Skeletal muscle satellite cell (primary cell): Measurements from ENCODE around the gene LAMA1.
A peak's percentile ranks its signal among the peaks of the same experiment; 100 is the strongest.

ENCODE experiments used
- H3K27me3 ChIP-seq: 2 replicates; pipeline ENCODE4 v1.7.0; 2013; ENCODE audit warnings: low read length; ENCODE audit not compliant: control insufficient read depth, insufficient read depth
- H3K36me3 ChIP-seq: 2 replicates; pipeline ENCODE4 v1.7.0; 2013; ENCODE audit warnings: mild to moderate bottlenecking, control low read depth, low read length; ENCODE audit not compliant: insufficient read depth
- H3K4me1 ChIP-seq: 2 replicates; pipeline ENCODE4 v1.7.0; 2013; ENCODE audit warnings: low read length; ENCODE audit not compliant: control insufficient read depth, insufficient read depth
- H3K4me2 ChIP-seq: 2 replicates; pipeline ENCODE4 v1.7.0; 2013; ENCODE audit warnings: mild to moderate bottlenecking, low read length
- H3K4me3 ChIP-seq: 2 replicates; pipeline ENCODE4 v1.7.0; 2013; ENCODE audit warnings: low read length
- H3K9ac ChIP-seq: 2 replicates; pipeline ENCODE4 v1.7.0; 2013; ENCODE audit warnings: mild to moderate bottlenecking, low read depth, low read length, moderate library complexity
- H3K9me3 ChIP-seq: replicated peaks from 2 replicates; pipeline ENCODE4 v1.7.0; 2013; ENCODE audit warnings: mild to moderate bottlenecking, control low read depth, low read length

The LAMA1 gene

GRCh38 chr18:7105268-7105667 lies 12.3 kb downstream of the LAMA1 start:
- Histone ChIP-seq H3K4me1 (peaks cover 3% of the 10 kb centered on the region), H3K9me3 (no peaks in the 10 kb centered on the region), H3K4me2 (no peak overlapping the region), H3K9ac (no peak overlapping the region), H3K4me3 (no peak overlapping the region), H3K36me3 (no peaks in the 10 kb centered on the region), H3K27me3 (no peaks in the 10 kb centered on the region)

- no peaks in the 10 kb centered on the region for H3K9me3 ChIP-seq
- H3K27me3 ChIP-seq, result no peaks in the 10 kb centered on the region
- H3K9ac ChIP-seq, result no peak overlapping the region
- no peak overlapping the region for H3K4me2 ChIP-seq
- H3K4me3 ChIP-seq, result no peak overlapping the region
- H3K4me1 ChIP-seq, result peaks cover 3% of the 10 kb centered on the region
- H3K36me3 ChIP-seq, result no peaks in the 10 kb centered on the region
Measured at GRCh38 chr18:7104649-7105048, 12.9 kb downstream of the LAMA1 start.

GRCh38 chr18:7102131-7102530 lies 15.5 kb downstream of the LAMA1 start:
- no peak overlapping the region for H3K4me3 ChIP-seq
- no peaks in the 10 kb centered on the region for H3K27me3 ChIP-seq
- H3K4me1 ChIP-seq, result peaks cover 3% of the 10 kb centered on the region
- no peak overlapping the region for H3K4me2 ChIP-seq
- no peak overlapping the region for H3K9ac ChIP-seq
- H3K9me3 ChIP-seq, result no peaks in the 10 kb centered on the region
- no peaks in the 10 kb centered on the region for H3K36me3 ChIP-seq

- Histone ChIP-seq H3K4me2 (no peak overlapping the region), H3K9ac (no peak overlapping the region), H3K9me3 (no peaks in the 10 kb centered on the region), H3K4me3 (no peak overlapping the region), H3K4me1 (no peaks in the 10 kb centered on the region), H3K27me3 (no peaks in the 10 kb centered on the region), H3K36me3 (no peaks in the 10 kb centered on the region)
Measured at GRCh38 chr18:7096838-7097237, 20.8 kb downstream of the LAMA1 start.

GRCh38 chr18:7094427-7094826 lies 23.2 kb downstream of the LAMA1 start:
- Histone ChIP-seq H3K4me1 (no peaks in the 10 kb centered on the region), H3K9ac (no peak overlapping the region), H3K36me3 (no peaks in the 10 kb centered on the region), H3K9me3 (no peaks in the 10 kb centered on the region), H3K27me3 (no peaks in the 10 kb centered on the region), H3K4me3 (no peak overlapping the region), H3K4me2 (no peak overlapping the region)

GRCh38 chr18:7090771-7091170 lies 26.8 kb downstream of the LAMA1 start:
- Histone ChIP-seq H3K27me3 (no peaks in the 10 kb centered on the region), H3K4me2 (no peak overlapping the region), H3K4me3 (no peak overlapping the region), H3K9ac (no peak overlapping the region), H3K4me1 (no peaks in the 10 kb centered on the region), H3K36me3 (no peaks in the 10 kb centered on the region), H3K9me3 (no peaks in the 10 kb centered on the region)

GRCh38 chr18:7089369-7089768 lies 28.2 kb downstream of the LAMA1 start:
- Histone ChIP-seq H3K4me1 (peaks cover 11% of the 10 kb centered on the region), H3K27me3 (no peaks in the 10 kb centered on the region), H3K36me3 (no peaks in the 10 kb centered on the region), H3K9me3 (no peaks in the 10 kb centered on the region), H3K9ac (no peak overlapping the region), H3K4me2 (no peak overlapping the region), H3K4me3 (no peak overlapping the region)

GRCh38 chr18:7084080-7085065 lies 33.2 kb downstream of the LAMA1 start:
- H3K9ac ChIP-seq, result peak overlapping the region; percentile 54
- no peak overlapping the region for H3K4me3 ChIP-seq
- peak overlapping the region; percentile 62 for H3K4me2 ChIP-seq
- H3K36me3 ChIP-seq, result no peaks in the 10 kb centered on the region
- H3K27me3 ChIP-seq, result no peaks in the 10 kb centered on the region
- no peaks in the 10 kb centered on the region for H3K9me3 ChIP-seq
- H3K4me1 ChIP-seq, result peaks cover 20% of the 10 kb centered on the region

GRCh38 chr18:7082671-7083070 lies 34.9 kb downstream of the LAMA1 start:
- Histone ChIP-seq H3K27me3 (no peaks in the 10 kb centered on the region), H3K4me3 (no peak overlapping the region), H3K4me2 (no peak overlapping the region), H3K4me1 (peaks cover 20% of the 10 kb centered on the region), H3K9ac (no peak overlapping the region), H3K9me3 (no peaks in the 10 kb centered on the region), H3K36me3 (no peaks in the 10 kb centered on the region)

- Histone ChIP-seq H3K4me1 (peaks cover 7% of the 10 kb centered on the region), H3K9ac (no peak overlapping the region), H3K4me3 (no peak overlapping the region), H3K36me3 (no peaks in the 10 kb centered on the region), H3K4me2 (no peak overlapping the region), H3K27me3 (no peaks in the 10 kb centered on the region), H3K9me3 (no peaks in the 10 kb centered on the region)
Measured at GRCh38 chr18:7079231-7079630, 38.4 kb downstream of the LAMA1 start.

GRCh38 chr18:7072593-7072992 lies 45.0 kb downstream of the LAMA1 start:
- Histone ChIP-seq H3K4me3 (no peak overlapping the region), H3K27me3 (no peaks in the 10 kb centered on the region), H3K9me3 (no peaks in the 10 kb centered on the region), H3K9ac (no peak overlapping the region), H3K36me3 (no peaks in the 10 kb centered on the region), H3K4me2 (no peak overlapping the region), H3K4me1 (no peaks in the 10 kb centered on the region)

GRCh38 chr18:7071600-7071999 lies 46.0 kb downstream of the LAMA1 start:
- H3K9me3 ChIP-seq, result no peaks in the 10 kb centered on the region
- no peak overlapping the region for H3K4me2 ChIP-seq
- no peaks in the 10 kb centered on the region for H3K36me3 ChIP-seq
- H3K4me3 ChIP-seq, result no peak overlapping the region
- H3K27me3 ChIP-seq, result no peaks in the 10 kb centered on the region
- no peak overlapping the region for H3K9ac ChIP-seq
- H3K4me1 ChIP-seq, result peaks cover 3% of the 10 kb centered on the region
